HG03064 (cell line): ENCODE measurements around the gene PSENEN.
"Not testable (repeated sequence)": the region's sequence is repeated elsewhere in the genome, so short reads cannot be mapped to it uniquely, and the experiment has no call there.

Source experiments
- ATAC-seq: cut with Tn5 transposase; IDR thresholded peaks from one replicate; pipeline ENCODE4 v1.9.1; 2021; ENCODE audit warnings: low read depth; ENCODE audit not compliant: unreplicated experiment

PSENEN gene

GRCh38 chr19:35786299-35787160 is 41.1 kb downstream of the PSENEN start:
- no peak for ATAC-seq

GRCh38 chr19:35787227-35787799 is 41.9 kb downstream of the PSENEN start:
- no peak for ATAC-seq

- ATAC-seq = no peak
Observed at GRCh38 chr19:35788205-35788960, 42.9 kb downstream of the PSENEN start.

- ATAC-seq = no peak
Observed at GRCh38 chr19:35789195-35789977, 43.9 kb downstream of the PSENEN start.

- no peak for ATAC-seq
Observed at GRCh38 chr19:35789978-35790944, 44.8 kb downstream of the PSENEN start.

- ATAC-seq = no peak
Observed at GRCh38 chr19:35790981-35791813, 45.7 kb downstream of the PSENEN start.

GRCh38 chr19:35791814-35792279 is 46.4 kb downstream of the PSENEN start:
- no peak for ATAC-seq

- ATAC-seq = no peak
Observed at GRCh38 chr19:35792312-35792711, 46.9 kb downstream of the PSENEN start.

GRCh38 chr19:35792888-35793287 is 47.4 kb downstream of the PSENEN start:
- no peak for ATAC-seq

GRCh38 chr19:35793381-35794165 is 48.1 kb downstream of the PSENEN start:
- ATAC-seq = no peak

GRCh38 chr19:35795564-35795963 is 50.1 kb downstream of the PSENEN start:
- ATAC-seq = not testable (repeated sequence)
